SW480 (cell line): Measurements from ENCODE around the gene HCRTR1.

Experiments
- DNase-seq: peaks from one replicate; pipeline ENCODE4 v3.0.0-alpha.2; 2016; ENCODE audit warnings: low spot score

HCRTR1 gene

GRCh38 chr1:31650161-31651088 lies 32.9 kb downstream of the HCRTR1 start:
- DNase-seq: no peak

- no peak for DNase-seq
Measured at GRCh38 chr1:31651089-31651420, 33.6 kb downstream of the HCRTR1 start.

DNA sequence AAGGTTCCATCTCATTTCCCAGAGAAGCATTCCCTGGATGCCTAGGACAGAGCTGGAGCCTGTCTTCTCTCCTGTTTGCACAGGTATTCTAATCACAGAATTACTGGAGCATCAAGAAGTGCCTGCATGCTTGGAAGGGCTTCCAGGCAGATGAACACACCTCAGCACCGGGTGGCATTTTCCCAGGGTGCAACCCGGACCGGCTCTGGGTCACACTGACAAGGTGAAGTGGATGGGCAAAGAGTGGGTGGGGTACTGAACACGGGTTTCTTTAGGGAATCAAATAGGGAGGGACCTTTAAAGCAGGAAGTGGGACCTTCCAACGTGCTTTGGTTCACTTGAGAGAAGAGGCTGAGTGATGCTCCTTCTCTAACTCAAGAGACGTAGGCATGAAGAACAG lies 34.3 kb downstream of the HCRTR1 start:
- DNase-seq: no peak

DNA sequence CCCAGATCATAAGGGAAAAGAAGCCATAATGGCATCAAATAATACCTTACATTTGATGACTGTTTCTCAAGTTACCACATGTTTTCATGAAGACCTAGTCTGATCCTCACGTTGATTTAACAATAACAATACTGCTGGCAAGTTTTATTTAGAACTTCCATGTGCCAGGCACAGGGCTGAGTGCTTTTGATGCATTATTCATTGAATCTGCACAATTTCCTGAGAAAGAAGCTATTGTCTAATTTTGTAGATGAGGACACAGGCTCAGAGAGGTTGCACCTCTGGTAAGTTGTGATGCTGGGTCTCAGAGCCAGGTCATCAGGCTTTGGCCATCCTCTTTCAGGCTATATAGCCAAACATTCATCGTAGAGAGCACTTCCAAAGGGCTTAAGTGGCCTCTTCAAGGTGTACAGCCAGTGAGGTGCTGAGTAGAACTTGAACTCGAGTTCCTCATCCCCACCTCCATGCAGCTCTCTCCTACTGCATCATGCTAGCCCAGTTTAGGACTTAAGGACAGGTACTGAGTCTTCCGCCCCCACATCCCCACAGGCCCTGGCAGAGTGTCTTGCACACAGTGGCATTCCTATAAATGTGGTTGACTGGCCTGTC lies 35.5 kb downstream of the HCRTR1 start:
- no peak for DNase-seq

DNA sequence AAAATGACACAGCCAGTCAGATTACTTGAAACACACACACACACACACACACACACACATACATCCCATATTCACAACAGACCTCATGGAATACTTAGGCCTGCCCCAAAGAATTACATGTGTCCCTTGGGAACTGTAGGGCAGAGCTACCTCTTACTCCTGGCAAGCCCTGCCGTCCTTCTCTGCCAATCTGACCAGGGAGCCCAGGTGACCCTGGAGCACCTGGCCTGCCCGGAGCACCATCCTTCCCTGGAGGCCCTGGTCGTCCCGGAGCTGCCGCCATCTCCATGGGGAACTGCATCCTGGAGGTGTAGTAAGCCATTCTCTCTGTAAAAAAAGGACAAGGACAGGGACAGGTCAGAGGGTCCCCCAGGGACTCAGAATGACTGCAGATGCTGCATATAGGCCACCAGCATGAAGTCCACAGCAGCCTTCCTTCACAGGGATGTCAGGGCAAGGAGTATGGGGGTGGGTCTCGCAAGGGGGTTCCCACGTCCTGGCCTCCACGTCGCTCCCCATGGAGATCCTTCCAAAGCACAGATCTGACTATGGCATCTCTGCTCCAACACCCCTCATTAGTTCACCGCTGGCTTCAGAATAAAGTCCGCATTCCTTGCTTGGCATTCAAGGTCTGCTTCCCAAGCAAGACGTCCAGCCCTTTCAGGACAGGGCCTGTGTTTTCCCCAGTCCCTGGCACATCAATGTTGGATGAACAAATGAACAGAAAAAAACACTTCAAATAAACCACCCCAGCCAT lies 36.4 kb downstream of the HCRTR1 start:
- DNase-seq: no peak

DNA sequence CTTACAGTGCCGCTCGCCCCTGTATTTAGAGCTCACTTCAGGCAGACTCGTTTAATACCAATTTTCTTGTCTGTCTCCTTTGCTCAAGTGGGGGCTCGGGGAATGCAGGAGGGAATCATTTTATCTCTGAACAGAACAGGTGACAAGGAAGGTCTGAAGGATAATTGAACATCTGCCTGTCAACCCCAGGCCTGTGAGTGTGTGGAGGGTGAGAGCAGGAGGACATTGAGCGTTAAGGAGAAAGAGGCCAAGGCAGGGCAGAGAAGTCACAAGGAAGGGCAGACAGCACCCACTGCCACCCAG lies 36.9 kb downstream of the HCRTR1 start:
- no peak for DNase-seq

DNA sequence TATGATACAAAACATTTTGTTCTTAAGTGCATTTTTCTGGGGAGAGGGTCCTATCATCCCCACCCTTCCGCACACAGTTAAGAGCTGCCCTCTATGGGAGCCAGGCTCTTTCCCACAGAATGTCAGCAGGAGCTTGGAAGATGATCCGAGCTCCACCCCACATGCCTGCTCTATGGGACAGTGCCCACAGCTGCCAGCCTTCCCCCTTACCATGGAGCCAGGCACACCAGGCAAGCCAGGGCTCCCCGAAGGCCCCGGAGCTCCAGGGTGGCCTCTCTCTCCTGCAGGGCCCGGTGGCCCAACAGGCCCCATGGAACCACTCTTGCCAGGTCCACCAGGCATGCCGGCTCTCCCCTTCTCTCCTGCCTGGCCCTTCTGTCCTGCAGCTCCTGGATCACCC lies 37.6 kb downstream of the HCRTR1 start:
- DNase-seq: no peak

DNA sequence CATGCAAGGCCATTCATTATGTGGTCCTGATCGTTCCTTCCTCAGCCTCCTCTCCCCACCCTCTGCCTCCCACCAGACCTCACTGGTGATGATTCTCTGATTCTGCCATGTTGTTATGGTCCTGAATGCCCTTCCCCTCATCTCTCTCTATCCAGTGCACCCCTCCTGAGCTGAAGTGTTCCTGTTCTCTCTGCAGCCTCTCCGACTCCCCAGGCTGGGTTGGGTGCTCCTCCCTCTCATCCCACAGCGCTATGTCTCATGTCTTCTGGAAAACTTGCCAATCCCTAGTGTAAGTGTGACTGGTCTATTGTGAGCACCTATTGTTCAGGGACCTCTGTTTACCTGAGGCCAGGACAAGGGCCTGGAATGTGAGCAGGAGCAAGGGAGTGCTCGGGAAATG lies 38.3 kb downstream of the HCRTR1 start:
- DNase-seq: no peak

DNA sequence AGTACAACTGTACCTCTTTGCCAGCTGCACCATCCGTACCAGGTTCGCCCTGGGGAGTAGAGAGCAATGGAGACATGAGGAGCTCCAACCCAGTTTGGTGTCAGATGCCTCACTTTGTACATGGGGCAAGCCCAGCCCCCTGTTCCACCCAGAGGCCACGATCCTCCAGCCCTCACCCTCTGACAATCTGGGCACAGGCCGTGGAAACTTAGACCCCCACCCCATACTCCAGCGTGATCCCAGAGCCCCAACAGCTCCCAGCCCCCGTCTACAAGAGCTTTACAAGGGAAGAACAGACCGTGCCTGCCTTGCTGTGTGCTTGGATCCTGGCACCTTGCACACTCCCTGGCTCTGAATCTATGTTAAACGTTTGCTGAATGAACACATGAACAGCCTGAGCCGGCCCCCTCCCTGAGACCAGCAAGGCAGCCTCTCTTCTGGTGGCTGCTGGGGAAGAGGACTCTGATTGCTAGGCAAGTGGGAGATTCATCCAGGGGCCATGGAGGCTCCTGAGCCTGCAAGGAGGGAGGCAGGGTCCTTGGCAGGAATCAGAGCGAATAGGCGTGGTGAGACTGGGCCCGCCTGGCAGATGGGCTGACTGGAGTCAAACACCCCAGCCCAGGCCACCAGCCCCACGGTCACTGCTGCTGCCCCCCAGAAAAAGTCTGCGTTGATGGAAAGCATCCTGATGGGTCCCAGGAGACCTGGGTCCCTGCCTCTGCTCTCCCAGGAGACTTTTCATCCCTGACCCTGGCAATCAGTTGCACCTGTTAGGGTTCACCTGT lies 39.7 kb downstream of the HCRTR1 start:
- DNase-seq: no peak

- DNase-seq: no peak
Measured at GRCh38 chr1:31657972-31658510, 40.6 kb downstream of the HCRTR1 start.

DNA sequence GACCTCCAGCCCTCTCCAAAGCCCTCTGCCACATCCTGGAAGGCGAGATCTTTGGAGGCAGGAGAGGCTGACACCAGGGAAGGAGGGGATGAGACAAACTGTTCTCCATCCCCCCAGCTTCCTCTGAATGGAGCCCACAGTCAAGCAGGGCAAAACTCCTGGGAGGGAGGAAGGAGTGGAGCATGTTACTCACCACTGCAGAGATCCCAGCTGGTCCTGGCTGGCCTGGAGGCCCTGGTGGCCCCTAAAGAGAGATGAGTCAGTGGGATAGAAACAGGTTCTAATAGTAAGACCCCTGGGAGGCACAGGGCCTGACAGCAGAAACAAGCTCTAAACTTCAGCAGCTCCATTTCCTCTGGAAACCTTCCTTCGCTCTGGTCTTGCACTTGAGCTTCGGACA lies 41.2 kb downstream of the HCRTR1 start:
- no peak for DNase-seq

DNA sequence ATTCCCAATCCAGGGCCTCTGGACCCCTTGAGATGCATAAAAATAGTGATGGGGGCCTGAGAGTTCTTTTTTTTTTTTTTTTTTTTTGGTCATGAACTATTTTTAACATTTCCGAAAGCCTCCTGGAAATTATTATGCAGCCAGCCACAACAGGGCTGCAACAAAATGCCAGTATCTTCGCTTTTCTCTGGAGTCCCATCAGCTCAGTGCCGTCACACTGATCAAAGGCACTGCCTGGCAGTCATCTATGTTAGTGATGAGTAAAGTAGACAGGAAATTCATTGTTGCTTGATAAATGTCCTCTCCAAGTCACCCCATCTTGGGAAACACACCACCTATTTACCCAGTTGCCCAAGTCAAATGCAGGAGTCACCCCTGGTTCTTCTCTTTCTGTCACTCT lies 42.4 kb downstream of the HCRTR1 start:
- DNase-seq: no peak

DNA sequence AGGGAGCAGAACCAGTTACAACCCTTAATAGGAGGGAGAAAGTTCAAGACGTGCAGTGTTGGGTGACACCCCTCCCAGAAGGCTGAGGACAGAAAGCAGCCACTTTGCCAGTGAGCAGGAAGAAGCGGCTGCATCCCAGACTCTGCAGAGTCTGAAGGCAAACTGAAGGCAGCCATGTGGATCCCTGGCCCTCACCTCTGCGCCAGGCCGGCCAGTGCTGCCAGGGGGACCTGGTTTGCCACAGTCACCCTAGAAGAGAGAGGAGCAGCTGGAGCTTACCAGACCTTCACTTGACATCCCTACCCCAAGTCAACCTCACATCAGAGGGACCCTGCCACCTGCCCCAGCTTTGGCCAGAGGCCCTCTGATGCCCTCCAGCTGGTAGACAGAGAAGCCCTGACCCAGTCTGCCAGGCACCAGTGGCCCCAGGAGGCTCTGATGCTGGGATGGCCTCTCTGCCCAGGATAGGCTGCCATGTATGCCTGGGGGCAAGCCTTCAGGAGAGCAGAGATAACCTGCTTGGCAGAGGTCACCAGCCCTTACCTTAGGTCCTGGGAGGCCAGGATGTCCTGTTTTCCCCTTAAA lies 43.5 kb downstream of the HCRTR1 start:
- no peak for DNase-seq

DNA sequence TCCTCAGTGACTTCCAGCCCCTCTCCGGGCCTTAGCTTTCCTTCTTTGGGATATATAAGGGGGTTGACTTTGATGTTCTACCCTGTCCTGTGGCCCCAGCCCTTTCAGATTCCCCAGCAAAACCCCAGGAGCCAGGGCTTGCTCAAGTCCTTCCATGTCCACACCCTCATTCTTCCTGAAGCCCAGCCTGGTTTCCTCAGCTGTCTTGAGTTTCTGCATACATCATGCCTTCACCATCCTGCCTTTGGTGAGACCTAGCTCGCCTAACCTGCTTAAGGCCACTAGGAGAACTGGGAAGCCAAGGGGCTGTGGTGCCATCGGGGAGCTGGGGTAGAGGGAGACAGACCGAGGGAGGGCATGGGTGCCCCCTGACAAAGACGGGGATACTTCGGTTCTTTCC lies 44.4 kb downstream of the HCRTR1 start:
- no peak for DNase-seq

GRCh38 chr1:31662463-31662862 lies 45.0 kb downstream of the HCRTR1 start:
- DNase-seq: no peak

- peak; percentile 26 for DNase-seq
Measured at GRCh38 chr1:31663622-31664452, 46.3 kb downstream of the HCRTR1 start.

DNA sequence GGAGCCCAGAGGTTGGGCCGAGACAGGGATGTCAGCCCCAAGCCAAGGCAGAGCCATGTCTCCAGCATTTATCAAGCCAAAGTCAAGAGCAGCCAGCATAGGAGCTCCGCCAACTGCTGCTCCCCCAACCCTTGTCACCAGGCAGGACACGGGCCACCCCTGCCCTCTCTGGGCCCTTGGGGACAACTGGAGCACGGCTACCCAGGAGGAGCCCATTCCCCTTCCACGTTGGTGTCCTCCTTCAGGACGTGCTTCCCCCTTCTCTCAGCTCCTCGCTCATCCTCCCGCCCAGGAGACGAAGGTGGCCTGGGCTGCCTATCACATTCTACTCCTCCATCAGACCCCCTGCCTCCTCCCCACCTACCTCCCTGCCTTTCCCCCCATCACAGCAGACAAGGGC lies 47.0 kb downstream of the HCRTR1 start:
- no peak for DNase-seq

- DNase-seq: no peak
Measured at GRCh38 chr1:31665234-31665878, 47.9 kb downstream of the HCRTR1 start.

GRCh38 chr1:31666263-31666963 lies 48.9 kb downstream of the HCRTR1 start:
- DNase-seq: peak; percentile 70
